A549 (cell line): ENCODE results near the gene CD63. TPM values are rescaled to one million over a fixed set of nuclear protein-coding genes. Genes with fewer than 3 reads are reported as not detected.

Experiments used
- ATAC-seq, 2 experiments: fragments of 200-7000 bp in 1 of 2; fragments of >200 bp in 1 of 2; cut with Nextera tagmentation in 1 of 2; cut with Tn5 transposase in 1 of 2; 3 replicates each; pipeline versions ENCODE4 v1.8.0 to v1.9.1; 2018 to 2020; ENCODE audit warnings: mild to moderate bottlenecking in 1 of 2, moderate library complexity in 1 of 2
- CTCF ChIA-PET: fragments of 300-600 bp; sonication (Branson Sonifier 250); formaldehyde crosslinking; extraction: SDS; loops from one replicate; lab custom pipeline; 2021; ENCODE audit warnings: antibody characterized with exemption, inconsistent platforms; lab: Yijun Ruan, JAX
- POLR2A ChIA-PET: fragments of 350-600 bp; formaldehyde crosslinking; extraction: SDS; loops from one replicate; lab custom pipeline; 2021; ENCODE audit warnings: antibody characterized with exemption, inconsistent platforms; lab: Yijun Ruan, JAX
- DNase-seq, 2 experiments: peaks; one replicate each; pipeline versions ENCODE4 v3.0.0 to v3.0.0-alpha.2; 2011 to 2016; ENCODE audit warnings: low read depth in 1 of 2, low spot score in 1 of 2
- FAIRE-seq: peaks from 2 replicates; lab custom pipeline; 2011; peaks lifted over from hg19 to GRCh38; lab: Jason Lieb, UNC
- H3K27ac ChIP-seq, 2 experiments: fragments of >200 bp; sonication (Bioruptor Twin); formaldehyde crosslinking; 3 replicates each; pipeline ENCODE4 v1.5.1; 2016 to 2017
- H3K4me1 ChIP-seq: fragments of >200 bp; sonication (Bioruptor Twin); formaldehyde crosslinking; 3 replicates; pipeline ENCODE4 v1.6.1; 2016
- H3K4me2 ChIP-seq: fragments of >200 bp; sonication (Bioruptor Twin); formaldehyde crosslinking; 3 replicates; pipeline ENCODE4 v1.6.1; 2016
- H3K4me3 ChIP-seq: fragments of >200 bp; sonication (Bioruptor Twin); formaldehyde crosslinking; 3 replicates; pipeline ENCODE4 v1.5.1; 2016
- H3K9me3 ChIP-seq: fragments of >200 bp; sonication (Bioruptor Twin); formaldehyde crosslinking; 3 replicates; pipeline ENCODE4 v1.6.1; 2016
- BHLHE40 ChIP-seq: IDR thresholded peaks from 2 replicates; pipeline ENCODE4 v1.6.1; 2012; ENCODE audit warnings: low read depth, low read length, inconsistent platforms
- E2F6 ChIP-seq: IDR thresholded peaks from 2 replicates; pipeline ENCODE4 v1.6.1; 2012; ENCODE audit warnings: low read depth, borderline replicate concordance
- FOSB ChIP-seq: fragments of 250-450 bp; sonication (Bioruptor Pico); IDR thresholded peaks from 2 replicates; pipeline ENCODE4 v1.5.0; 2020; ENCODE audit warnings: mild to moderate bottlenecking, moderate library complexity
- HES2 ChIP-seq: fragments of >200 bp; sonication (Bioruptor Twin); formaldehyde crosslinking; IDR thresholded peaks from 2 replicates; pipeline ENCODE4 v1.6.1; 2016
- HEYL ChIP-seq: fragments of 250-450 bp; sonication (Bioruptor Pico); IDR thresholded peaks from 2 replicates; pipeline ENCODE4 v1.8.0; 2021; ENCODE audit warnings: mild to moderate bottlenecking, moderate library complexity
- JUN ChIP-seq, 2 experiments: fragments of >200 bp; sonication (Bioruptor Twin); formaldehyde crosslinking; IDR thresholded peaks; 2 replicates in 1 of 2; 3 replicates in 1 of 2; pipeline ENCODE4 v1.6.1; 2016 to 2017
- JUNB ChIP-seq: fragments of >200 bp; sonication (Bioruptor Twin); formaldehyde crosslinking; IDR thresholded peaks from 2 replicates; pipeline ENCODE4 v1.6.1; 2016
- KDM5A ChIP-seq: fragments of 200-600 bp; sonication (generic); IDR thresholded peaks from 2 replicates; pipeline ENCODE4 v1.6.1; 2016; ENCODE audit warnings: antibody characterized with exemption, mild to moderate bottlenecking
- NPAS2 ChIP-seq: fragments of 250-450 bp; sonication (Bioruptor Pico); IDR thresholded peaks from 2 replicates; pipeline ENCODE4 v1.8.0; 2022; ENCODE audit warnings: mild to moderate bottlenecking, moderate library complexity, borderline replicate concordance
- NR3C1 ChIP-seq: fragments of >200 bp; sonication (Bioruptor Twin); formaldehyde crosslinking; IDR thresholded peaks from 3 replicates; pipeline ENCODE4 v1.6.1; 2017
- POLR2AphosphoS2 ChIP-seq: conservative IDR thresholded peaks from 2 replicates; pipeline ENCODE4 v1.6.1; 2012; ENCODE audit warnings: low read length, improper control_type of control experiment, inconsistent platforms
- RCOR1 ChIP-seq: fragments of 150-350 bp; IDR thresholded peaks from 2 replicates; pipeline ENCODE4 v1.6.1; 2014; ENCODE audit warnings: antibody characterized with exemption, low read length, low read depth
- RNF2 ChIP-seq: fragments of 200-600 bp; sonication (generic); IDR thresholded peaks from 2 replicates; pipeline ENCODE4 v1.6.1; 2016; ENCODE audit warnings: low read depth, mild to moderate bottlenecking, antibody characterized with exemption, moderate library complexity, borderline replicate concordance
- SMC3 ChIP-seq: fragments of >200 bp; sonication (Bioruptor Twin); formaldehyde crosslinking; IDR thresholded peaks from 3 replicates; pipeline ENCODE4 v1.6.1; 2018; ENCODE audit warnings: inconsistent platforms
- WGBS: methylation state at CpG from one replicate; pipeline ENCODE4 v1.1.6; 2017; ENCODE audit errors: missing lambda C conversion rate; 5-methylcytosine and 5-hydroxymethylcytosine counted together
- polyA plus RNA-seq, 4 experiments: library from polyadenylated mRNA; depleted of rRNA in 3 of 4; stranded (reverse); fragments of >200 nt; fragmentation: RNase III in 1 of 4; extraction: RNeasy Plus Mini Kit Qiagen cat#74134 plus additional on column Dnase treatment in 1 of 4; gene quantifications; 2 replicates in 3 of 4; 3 replicates in 1 of 4; pipeline ENCODE4 v1.2.3, GENCODE V29; 2011 to 2017
- TF ChIP-seq, protein P1 (sequence below): fragments of 250-450 bp; sonication (Bioruptor Pico); IDR thresholded peaks from 2 replicates; pipeline ENCODE4 v1.5.0; 2021; ENCODE audit warnings: mild to moderate bottlenecking, moderate library complexity, borderline replicate concordance
- TF ChIP-seq, protein P2 (sequence below): IDR thresholded peaks from 2 replicates; pipeline ENCODE4 v1.6.1; 2012
- TF ChIP-seq, protein P3 (sequence below): fragments of 200-600 bp; sonication (generic); IDR thresholded peaks from 2 replicates; pipeline ENCODE4 v1.6.1; 2016; ENCODE audit warnings: antibody characterized with exemption, mild to moderate bottlenecking, moderate library complexity
- TF ChIP-seq, protein P4 (sequence below): fragments of 250-450 bp; sonication (Bioruptor Pico); IDR thresholded peaks from 2 replicates; pipeline ENCODE4 v1.5.0; 2020; ENCODE audit warnings: low read depth, mild to moderate bottlenecking, moderate library complexity

Gene CD63
- polyA plus RNA-seq, 2 of the 4 experiments (the other 2 are of a cell fraction) = 530 to 724 TPM

GRCh38 chr12:55687746-55688145, 41.1 kb downstream of the CD63 start:
- no peak overlapping the region for H3K27ac ChIP-seq
- H3K4me2 ChIP-seq = no peak overlapping the region
- H3K4me1 ChIP-seq = peaks cover 3% of the 10 kb centered on the region; the same call in 2 of the 3 replicates
- CTCF ChIA-PET = interaction anchor here (0.7 kb wide), 1 partner anchor 307 kb away, joined by 3 read pairs; no protein-coding TSS in a partner anchor
- H3K9me3 ChIP-seq = no peaks in the 10 kb centered on the region
- DNase-seq = no peak
- no peak overlapping the region for H3K4me3 ChIP-seq
- no peak for ATAC-seq
- FAIRE-seq = no peak
- TF ChIP-seq, protein P1, sequence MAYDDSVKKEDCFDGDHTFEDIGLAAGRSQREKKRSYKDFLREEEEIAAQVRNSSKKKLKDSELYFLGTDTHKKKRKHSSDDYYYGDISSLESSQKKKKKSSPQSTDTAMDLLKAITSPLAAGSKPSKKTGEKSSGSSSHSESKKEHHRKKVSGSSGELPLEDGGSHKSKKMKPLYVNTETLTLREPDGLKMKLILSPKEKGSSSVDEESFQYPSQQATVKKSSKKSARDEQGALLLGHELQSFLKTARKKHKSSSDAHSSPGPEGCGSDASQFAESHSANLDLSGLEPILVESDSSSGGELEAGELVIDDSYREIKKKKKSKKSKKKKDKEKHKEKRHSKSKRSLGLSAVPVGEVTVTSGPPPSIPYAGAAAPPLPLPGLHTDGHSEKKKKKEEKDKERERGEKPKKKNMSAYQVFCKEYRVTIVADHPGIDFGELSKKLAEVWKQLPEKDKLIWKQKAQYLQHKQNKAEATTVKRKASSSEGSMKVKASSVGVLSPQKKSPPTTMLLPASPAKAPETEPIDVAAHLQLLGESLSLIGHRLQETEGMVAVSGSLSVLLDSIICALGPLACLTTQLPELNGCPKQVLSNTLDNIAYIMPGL (CRISPR knock-in tag) = no peak
- TF ChIP-seq HEYL (CRISPR knock-in tag) = no peak
- TF ChIP-seq KDM5A = no peak
- TF ChIP-seq, protein P2, sequence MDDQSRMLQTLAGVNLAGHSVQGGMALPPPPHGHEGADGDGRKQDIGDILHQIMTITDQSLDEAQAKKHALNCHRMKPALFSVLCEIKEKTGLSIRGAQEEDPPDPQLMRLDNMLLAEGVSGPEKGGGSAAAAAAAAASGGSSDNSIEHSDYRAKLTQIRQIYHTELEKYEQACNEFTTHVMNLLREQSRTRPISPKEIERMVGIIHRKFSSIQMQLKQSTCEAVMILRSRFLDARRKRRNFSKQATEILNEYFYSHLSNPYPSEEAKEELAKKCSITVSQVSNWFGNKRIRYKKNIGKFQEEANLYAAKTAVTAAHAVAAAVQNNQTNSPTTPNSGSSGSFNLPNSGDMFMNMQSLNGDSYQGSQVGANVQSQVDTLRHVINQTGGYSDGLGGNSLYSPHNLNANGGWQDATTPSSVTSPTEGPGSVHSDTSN = no peak
- no peak for TF ChIP-seq NR3C1
- no peak for TF ChIP-seq FOSB (CRISPR knock-in tag)
- TF ChIP-seq RNF2 = no peak
- no peak for TF ChIP-seq HES2
- no peak for TF ChIP-seq RCOR1
- TF ChIP-seq E2F6 = no peak
- TF ChIP-seq NPAS2 = no peak
- TF ChIP-seq, protein P3, sequence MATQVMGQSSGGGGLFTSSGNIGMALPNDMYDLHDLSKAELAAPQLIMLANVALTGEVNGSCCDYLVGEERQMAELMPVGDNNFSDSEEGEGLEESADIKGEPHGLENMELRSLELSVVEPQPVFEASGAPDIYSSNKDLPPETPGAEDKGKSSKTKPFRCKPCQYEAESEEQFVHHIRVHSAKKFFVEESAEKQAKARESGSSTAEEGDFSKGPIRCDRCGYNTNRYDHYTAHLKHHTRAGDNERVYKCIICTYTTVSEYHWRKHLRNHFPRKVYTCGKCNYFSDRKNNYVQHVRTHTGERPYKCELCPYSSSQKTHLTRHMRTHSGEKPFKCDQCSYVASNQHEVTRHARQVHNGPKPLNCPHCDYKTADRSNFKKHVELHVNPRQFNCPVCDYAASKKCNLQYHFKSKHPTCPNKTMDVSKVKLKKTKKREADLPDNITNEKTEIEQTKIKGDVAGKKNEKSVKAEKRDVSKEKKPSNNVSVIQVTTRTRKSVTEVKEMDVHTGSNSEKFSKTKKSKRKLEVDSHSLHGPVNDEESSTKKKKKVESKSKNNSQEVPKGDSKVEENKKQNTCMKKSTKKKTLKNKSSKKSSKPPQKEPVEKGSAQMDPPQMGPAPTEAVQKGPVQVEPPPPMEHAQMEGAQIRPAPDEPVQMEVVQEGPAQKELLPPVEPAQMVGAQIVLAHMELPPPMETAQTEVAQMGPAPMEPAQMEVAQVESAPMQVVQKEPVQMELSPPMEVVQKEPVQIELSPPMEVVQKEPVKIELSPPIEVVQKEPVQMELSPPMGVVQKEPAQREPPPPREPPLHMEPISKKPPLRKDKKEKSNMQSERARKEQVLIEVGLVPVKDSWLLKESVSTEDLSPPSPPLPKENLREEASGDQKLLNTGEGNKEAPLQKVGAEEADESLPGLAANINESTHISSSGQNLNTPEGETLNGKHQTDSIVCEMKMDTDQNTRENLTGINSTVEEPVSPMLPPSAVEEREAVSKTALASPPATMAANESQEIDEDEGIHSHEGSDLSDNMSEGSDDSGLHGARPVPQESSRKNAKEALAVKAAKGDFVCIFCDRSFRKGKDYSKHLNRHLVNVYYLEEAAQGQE = no peak
- no peak for TF ChIP-seq POLR2AphosphoS2
- POLR2A ChIA-PET = no interaction called here

- WGBS = 67% methylated on average over 9 of the region's 9 CpGs
Observed at GRCh38 chr12:55686366-55687010, 42.3 kb downstream of the CD63 start.

More at GRCh38 chr12:55686366-55687010, 42.3 kb downstream of the CD63 start:
- H3K4me1 ChIP-seq = peaks cover 9% of the 10 kb centered on the region; the same call in 2 of the 3 replicates
- no peak overlapping the region for H3K27ac ChIP-seq
- CTCF ChIA-PET = interaction anchor here (1.2 to 1.3 kb wide), 2 partner anchors 30 to 34 kb away, joined by 3 to 5 read pairs; no protein-coding TSS in a partner anchor
- POLR2A ChIA-PET = no interaction called here
- no peaks in the 10 kb centered on the region for H3K9me3 ChIP-seq
- no peak overlapping the region for H3K4me2 ChIP-seq
- DNase-seq (no peak), ATAC-seq (no peak), FAIRE-seq (no peak)
- H3K4me3 ChIP-seq = no peak overlapping the region
- TF ChIP-seq BHLHE40 (no peak), SMC3 (no peak), RCOR1 (no peak), NR3C1 (no peak), E2F6 (no peak), JUN (IDR thresholded peaks at IDR 0.05) (no peak), JUNB (no peak)
- TF ChIP-seq, protein P4, sequence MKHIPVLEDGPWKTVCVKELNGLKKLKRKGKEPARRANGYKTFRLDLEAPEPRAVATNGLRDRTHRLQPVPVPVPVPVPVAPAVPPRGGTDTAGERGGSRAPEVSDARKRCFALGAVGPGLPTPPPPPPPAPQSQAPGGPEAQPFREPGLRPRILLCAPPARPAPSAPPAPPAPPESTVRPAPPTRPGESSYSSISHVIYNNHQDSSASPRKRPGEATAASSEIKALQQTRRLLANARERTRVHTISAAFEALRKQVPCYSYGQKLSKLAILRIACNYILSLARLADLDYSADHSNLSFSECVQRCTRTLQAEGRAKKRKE (CRISPR knock-in tag) = no peak
